Activated T-cell treated with anti-CD3 and anti-CD28 coated beads for 24 hours (primary cell): ENCODE data around the gene LCN10.

Experiments
- DNase-seq: peaks from one replicate; pipeline ENCODE4 v3.0.0-alpha.2; 2020; ENCODE audit warnings: low read depth

The LCN10 gene

DNA sequence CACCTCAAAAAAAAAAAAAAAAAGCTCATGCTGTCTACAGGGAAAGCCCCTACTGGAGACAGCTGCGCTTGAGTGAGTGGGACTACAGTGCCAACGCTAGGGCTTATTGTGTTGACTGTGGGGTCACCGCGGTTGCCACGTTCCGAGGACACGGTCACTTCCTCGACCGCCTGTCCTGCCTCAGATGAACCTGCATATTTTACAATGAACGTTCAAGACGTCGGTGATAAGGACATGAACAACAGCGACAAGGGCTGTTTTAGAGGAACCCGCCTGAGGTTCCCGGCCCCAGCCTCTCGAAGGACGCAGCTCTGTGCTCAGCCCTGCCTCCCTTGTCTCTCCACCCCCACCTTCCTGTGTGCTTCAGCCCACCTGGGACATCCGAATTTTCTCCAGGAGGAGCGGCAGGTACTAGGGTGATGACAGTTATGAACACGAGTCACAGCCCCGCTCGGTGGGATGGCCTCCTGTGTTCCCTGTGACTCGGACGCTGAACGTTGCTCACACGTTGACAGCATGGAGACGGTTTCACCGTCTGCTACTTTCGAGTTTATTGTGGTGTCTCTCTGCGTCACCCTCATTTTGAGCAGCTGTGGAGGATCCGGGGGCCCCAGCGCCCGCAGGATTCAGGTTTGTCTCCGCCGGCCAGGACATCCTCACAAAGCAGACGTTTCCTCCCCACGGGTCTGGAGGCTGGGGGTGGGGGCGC is 41.6 kb downstream of the LCN10 start:
- peak; percentile 71 for DNase-seq

GRCh38 chr9:136700304-136700703 is 42.4 kb downstream of the LCN10 start:
- DNase-seq, result no peak

GRCh38 chr9:136698635-136699246 is 44.0 kb downstream of the LCN10 start:
- DNase-seq, result no peak

DNA sequence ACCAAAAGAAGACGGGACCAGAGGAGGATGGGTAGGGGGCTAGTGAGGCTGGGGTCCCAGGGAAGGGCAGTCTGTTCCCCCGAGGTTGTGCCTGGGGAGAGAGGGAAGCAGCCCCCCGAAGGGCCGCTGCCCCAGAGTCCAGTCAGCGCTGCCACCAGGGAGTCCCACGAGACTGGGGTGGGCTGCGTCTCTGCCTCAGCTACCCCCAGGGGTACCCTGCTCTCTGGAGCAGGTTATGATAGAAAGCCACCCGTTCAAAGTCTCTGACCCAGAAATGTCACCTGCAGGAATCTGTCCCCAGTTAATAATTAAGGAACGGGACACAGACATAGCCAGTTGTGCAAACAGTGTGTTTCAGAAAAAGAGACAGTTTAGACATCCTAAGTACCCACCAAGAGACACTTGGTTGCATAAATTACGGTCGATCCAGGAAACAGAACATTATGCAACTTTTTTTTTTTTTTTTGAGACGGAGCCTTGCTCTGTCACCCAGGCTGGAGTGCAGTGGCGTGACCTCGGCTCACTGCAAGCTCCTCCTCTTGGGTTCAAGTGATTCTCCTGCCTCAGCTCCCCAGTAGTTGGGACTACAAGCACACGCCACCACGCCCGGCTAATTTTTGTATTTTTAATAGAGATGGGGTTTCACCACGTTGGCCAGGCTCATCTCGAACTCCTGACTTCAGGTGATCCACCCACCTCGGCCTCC is 44.8 kb downstream of the LCN10 start:
- DNase-seq, result no peak

GRCh38 chr9:136697146-136697820 is 45.5 kb downstream of the LCN10 start:
- no peak for DNase-seq

- no peak for DNase-seq
Observed at GRCh38 chr9:136696502-136696901, 46.2 kb downstream of the LCN10 start.

DNA sequence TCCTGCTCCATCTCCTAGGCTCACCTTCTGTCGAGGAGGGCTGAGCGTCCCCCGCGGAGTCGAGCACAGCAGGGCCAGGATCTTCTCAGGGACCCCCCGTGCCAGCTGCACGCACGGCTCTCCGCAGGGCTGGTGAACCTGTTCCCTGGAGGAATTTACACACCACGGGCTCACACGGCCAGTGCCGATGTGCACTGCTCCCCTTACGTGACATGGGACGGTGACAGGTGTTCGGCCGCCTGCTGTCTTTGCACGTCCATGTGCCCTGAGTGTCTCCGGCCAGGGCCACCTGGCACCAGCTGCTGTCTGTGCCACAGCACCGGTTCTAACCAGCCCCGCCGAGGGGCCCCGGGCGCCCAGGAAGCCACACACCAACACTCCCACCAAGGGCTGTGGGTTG is 46.8 kb downstream of the LCN10 start:
- no peak for DNase-seq

- DNase-seq, result no peak
Observed at GRCh38 chr9:136695435-136695895, 47.3 kb downstream of the LCN10 start.

- DNase-seq, result no peak
Observed at GRCh38 chr9:136694872-136695247, 47.9 kb downstream of the LCN10 start.

DNA sequence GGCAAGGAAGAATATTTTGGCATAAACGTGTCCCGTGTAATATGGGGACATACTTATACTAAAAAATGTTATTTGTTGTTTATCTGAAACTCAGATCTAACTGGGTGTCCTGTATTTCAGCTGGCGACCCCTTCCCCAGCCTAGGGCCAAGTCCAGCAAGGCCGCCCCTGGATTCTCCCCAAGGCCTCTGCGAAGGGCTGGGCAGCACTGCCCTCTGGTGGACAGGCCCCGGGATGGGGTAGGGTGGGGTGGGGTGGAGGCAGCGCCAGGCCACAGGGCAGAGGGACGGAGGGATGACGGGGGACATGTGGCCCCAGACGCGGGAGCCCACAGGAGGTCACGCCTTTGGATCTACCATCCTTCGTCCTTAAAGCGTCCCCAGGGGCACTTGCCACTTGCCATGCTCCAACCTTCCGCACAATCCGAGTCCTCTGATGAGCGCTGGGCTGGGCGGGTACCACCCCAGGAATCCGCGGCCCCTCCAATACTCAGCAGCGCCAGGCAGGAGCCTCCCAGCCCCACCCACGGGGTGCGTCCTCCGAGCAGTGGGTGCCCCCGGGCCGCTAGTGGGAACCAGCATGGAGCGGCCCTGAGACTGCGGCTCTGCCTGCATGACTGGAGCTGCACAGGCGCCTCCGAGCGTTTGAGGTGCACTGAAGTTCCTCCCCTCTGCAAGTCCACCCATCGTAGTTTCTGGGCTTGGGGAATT is 48.4 kb downstream of the LCN10 start:
- DNase-seq, result no peak

DNA sequence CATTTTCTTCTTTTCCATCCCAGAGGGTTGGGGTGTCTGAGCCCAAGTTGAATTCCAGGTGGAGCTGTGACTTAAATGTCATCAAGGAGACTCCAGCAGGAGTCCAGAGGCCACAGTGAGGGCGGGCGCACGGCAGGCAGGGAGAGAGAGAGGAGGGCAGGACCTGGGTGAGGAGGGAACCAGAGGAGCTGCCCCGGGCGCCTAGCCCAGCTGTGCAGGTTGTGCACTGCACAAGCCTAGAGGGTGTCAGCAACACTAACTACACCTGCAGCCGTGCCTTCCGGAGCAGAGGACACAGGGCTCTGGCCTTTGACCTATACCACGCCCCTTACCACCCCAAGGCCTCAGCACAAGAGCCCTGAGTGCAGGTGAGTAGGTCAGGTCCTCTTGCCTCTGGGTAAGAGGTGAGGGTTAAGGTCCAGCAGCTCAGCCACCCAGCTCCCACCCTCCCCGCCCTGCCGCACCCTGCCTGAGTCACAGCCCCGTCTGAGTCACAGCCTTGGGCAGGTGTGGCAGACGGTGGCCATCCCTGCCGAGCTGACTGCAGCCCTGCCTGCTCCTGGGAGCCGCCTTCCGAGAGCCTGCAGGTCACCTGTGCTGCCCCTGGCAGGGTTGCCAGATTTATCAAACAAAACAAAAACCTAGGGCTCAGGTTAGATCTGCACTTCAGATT is 49.1 kb downstream of the LCN10 start:
- no peak for DNase-seq

GRCh38 chr9:136693135-136693489 is 49.6 kb downstream of the LCN10 start:
- DNase-seq, result no peak

- no peak for DNase-seq
Observed at GRCh38 chr9:136692185-136693134, 50.3 kb downstream of the LCN10 start.

DNA sequence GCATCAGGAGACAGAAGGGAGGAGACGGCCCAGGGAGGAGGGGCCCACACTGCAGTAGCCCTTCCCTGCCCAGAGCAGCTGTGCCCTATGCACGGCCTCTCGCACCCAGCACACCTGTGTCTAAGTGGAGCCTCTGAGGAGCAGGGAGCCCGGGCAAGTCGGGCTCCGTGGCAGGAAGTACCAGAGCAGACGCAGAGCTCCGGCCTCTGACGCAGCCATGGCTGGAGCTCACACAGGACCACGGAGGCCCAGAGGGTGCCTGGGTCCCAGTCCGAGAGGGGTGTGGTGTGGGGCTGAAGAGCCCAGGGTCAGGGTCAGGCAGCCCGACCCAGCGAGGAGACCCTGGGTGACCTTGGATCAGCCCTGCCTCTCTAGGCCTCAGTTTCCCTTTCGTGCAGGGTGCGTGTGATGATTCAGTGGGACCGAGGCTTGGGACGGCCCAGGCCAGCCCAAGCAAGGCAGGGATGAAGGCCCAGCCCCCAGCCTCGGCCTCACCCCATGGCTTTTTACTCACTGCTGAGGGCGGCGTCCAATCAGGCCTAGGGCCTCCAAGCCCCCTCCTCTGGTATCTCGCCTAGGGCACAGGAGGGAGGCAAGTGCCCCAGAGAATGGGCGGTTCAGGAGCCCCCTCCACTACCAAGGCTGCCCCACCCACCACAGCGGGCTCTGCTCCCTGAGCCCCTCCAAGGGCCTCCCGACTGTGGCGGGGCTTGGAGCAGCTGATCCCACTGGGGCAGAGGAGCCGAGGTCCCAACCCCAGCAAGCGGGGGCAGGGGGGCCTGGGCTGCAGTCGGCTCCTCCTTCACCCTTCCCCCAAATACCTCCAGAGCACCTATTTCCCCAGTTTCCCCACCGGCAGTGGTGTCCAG is 51.2 kb downstream of the LCN10 start:
- no peak for DNase-seq

GRCh38 chr9:136690806-136691261 is 51.9 kb downstream of the LCN10 start:
- no peak for DNase-seq

GRCh38 chr9:136690104-136690805 is 52.5 kb downstream of the LCN10 start:
- DNase-seq, result no peak

DNA sequence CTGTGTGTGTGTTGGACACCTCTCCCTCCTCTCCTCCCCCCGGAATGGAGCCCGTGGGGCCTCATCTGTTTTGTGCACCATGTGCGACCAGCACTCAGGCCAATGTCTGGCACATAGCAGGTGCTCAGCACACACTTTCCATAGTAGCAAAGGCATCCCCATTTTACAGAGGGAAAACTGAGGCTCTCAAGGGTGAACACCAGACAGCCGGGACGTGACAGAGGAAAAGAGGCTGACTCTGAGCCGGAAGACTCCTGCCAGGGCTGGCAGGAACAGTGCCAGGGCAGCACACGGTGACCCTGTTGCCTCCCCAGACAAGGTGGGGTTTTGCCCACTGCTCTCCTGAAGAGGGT is 53.7 kb downstream of the LCN10 start:
- DNase-seq, result no peak

DNA sequence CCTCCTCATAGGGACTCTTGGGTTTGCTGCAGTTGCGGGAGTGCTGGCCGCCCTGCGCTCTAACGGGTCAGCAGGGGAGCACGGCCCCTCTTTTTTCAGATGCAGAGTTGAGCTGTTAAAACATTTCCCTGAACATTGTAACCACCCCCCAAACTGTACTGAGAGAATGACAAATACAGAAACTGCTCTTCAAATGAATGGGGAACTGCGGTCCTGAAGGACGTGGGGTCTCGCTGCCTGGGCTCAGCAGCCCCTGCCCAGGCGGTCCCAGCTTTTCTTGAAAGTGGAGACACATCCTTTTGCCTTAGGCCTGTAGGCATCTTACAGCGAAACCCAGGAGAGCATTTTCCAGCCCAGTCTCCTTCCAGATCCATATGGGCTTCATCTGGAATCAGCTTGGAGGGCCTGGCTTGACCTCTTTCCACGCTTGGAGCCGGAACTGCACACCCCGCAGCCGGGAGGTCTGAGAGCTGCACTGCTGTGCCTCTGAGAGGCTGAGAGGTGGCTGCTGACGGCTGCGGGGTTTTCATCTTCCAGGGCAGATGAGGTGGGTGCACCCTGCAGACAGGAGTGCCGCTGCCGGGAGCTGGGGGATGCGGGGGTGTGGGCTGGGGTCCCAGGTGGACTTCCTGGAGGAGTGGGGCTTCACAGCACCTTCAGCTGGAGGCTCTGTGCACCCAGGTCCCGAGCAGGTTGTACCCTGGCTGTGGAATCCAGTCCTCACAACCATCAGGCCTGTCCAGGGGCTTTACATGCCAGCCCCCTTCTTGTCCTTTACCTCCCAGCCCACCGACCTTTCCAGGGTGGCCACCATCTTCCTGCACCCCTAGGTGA is 54.2 kb downstream of the LCN10 start:
- DNase-seq, result no peak
